K562 (cell line): ENCODE data around the gene TMEM86A. TPM values are rescaled to one million over a fixed set of nuclear protein-coding genes. Genes with fewer than 3 reads are reported as not detected.

Source experiments
- ATF3 ChIP-seq, 2 experiments: fragments of 450-650 bp in 1 of 2; sonication (generic) in 1 of 2; formaldehyde crosslinking in 1 of 2; IDR thresholded peaks in 1 of 2; conservative IDR thresholded peaks in 1 of 2; 2 replicates each; pipeline versions ENCODE4 v1.6.1 to v1.8.1; 2016 to 2023; ENCODE audit warnings: mild to moderate bottlenecking in 2 of 2, moderate library complexity in 2 of 2, inconsistent platforms in 1 of 2, missing genetic modification reagents in 1 of 2
- BCOR ChIP-seq: fragments of 450-650 bp; IDR thresholded peaks from 2 replicates; pipeline ENCODE4 v1.6.1; 2016
- CBX2 ChIP-seq: fragments of 200-600 bp; sonication (generic); IDR thresholded peaks from one replicate; pipeline ENCODE4 v1.6.1; 2012; ENCODE audit warnings: mild to moderate bottlenecking, low read length, inconsistent platforms; ENCODE audit not compliant: insufficient read depth, poor library complexity, severe bottlenecking
- CEBPG ChIP-seq, 3 experiments: fragments of 200-800 bp in 1 of 3; sonication (Bioruptor generic) in 1 of 3; sonication (generic) in 1 of 3; formaldehyde crosslinking in 1 of 3; IDR thresholded peaks in 2 of 3; conservative IDR thresholded peaks in 1 of 3; 2 replicates each; pipeline versions ENCODE4 v1.6.1 to v1.8.0; 2016 to 2022; ENCODE audit warnings: missing compliant biosample characterization in 2 of 3, missing genetic modification characterization in 2 of 3, mild to moderate bottlenecking in 1 of 3, missing genetic modification reagents in 1 of 3
- CTBP1 ChIP-seq: fragments of 450-650 bp; IDR thresholded peaks from 2 replicates; pipeline ENCODE4 v1.6.1; 2016; ENCODE audit warnings: borderline replicate concordance
- MECOM ChIP-seq: fragments of 250-450 bp; sonication (Bioruptor Pico); IDR thresholded peaks from 2 replicates; pipeline ENCODE4 v1.8.0; 2022; ENCODE audit warnings: inconsistent platforms
- MTA3 ChIP-seq: fragments of 450-650 bp; formaldehyde crosslinking; IDR thresholded peaks from 2 replicates; pipeline ENCODE4 v1.6.1; 2017; ENCODE audit warnings: mild to moderate bottlenecking, borderline replicate concordance
- NR2C1 ChIP-seq, 2 experiments: fragments of 450-650 bp; IDR thresholded peaks; 2 replicates each; pipeline ENCODE4 v1.6.1; 2017; ENCODE audit warnings: mild to moderate bottlenecking in 2 of 2, antibody characterized with exemption in 1 of 2, inconsistent platforms in 1 of 2, missing compliant biosample characterization in 1 of 2, missing genetic modification characterization in 1 of 2
- NR2C2 ChIP-seq, 2 experiments: fragments of 200-800 bp in 1 of 2; sonication (Bioruptor generic) in 1 of 2; sonication (generic) in 1 of 2; formaldehyde crosslinking in 1 of 2; IDR thresholded peaks; 2 replicates each; pipeline versions ENCODE4 v1.6.1 to v1.8.0; 2016 to 2022; ENCODE audit warnings: mild to moderate bottlenecking in 1 of 2, missing compliant biosample characterization in 1 of 2, missing genetic modification characterization in 1 of 2, missing genetic modification reagents in 1 of 2
- NR3C1 ChIP-seq: sonication (generic); formaldehyde crosslinking; IDR thresholded peaks from 2 replicates; pipeline ENCODE4 v1.8.1; 2022; ENCODE audit warnings: missing genetic modification reagents
- PHF8 ChIP-seq: fragments of 200-600 bp; sonication (generic); IDR thresholded peaks from 2 replicates; pipeline ENCODE4 v1.6.1; 2012; ENCODE audit warnings: mixed run types, mild to moderate bottlenecking, inconsistent platforms, low read length, moderate library complexity, borderline replicate concordance
- RBM14 ChIP-seq: fragments of 200-400 bp; formaldehyde crosslinking; IDR thresholded peaks from 2 replicates; pipeline ENCODE4 v1.6.1; 2018; ENCODE audit warnings: low read depth, mild to moderate bottlenecking, low read length, moderate library complexity, borderline replicate concordance; ENCODE audit not compliant: insufficient read depth
- RHOXF2B ChIP-seq: fragments of 250-450 bp; sonication (Bioruptor Pico); conservative IDR thresholded peaks from 2 replicates; pipeline ENCODE4 v1.5.1; 2021
- TBP ChIP-seq: optimal IDR thresholded peaks from 2 replicates; pipeline ENCODE3; 2011; ENCODE audit warnings: low read depth, low read length, improper control_type of control experiment
- USF2 ChIP-seq: sonication (generic); formaldehyde crosslinking; IDR thresholded peaks from 2 replicates; pipeline ENCODE4 v1.5.0; 2020; ENCODE audit warnings: missing genetic modification reagents
- ZBTB12 ChIP-seq: fragments of 250-450 bp; sonication (Bioruptor Pico); IDR thresholded peaks from 2 replicates; pipeline ENCODE4 v1.4.0; 2020
- ZNF212 ChIP-seq: fragments of 450-650 bp; formaldehyde crosslinking; IDR thresholded peaks from 2 replicates; pipeline ENCODE4 v1.4.0; 2020; ENCODE audit warnings: mild to moderate bottlenecking
- polyA plus RNA-seq, 8 experiments: library from polyadenylated mRNA; depleted of rRNA in 4 of 8; stranded (reverse) in 5 of 8; unstranded in 3 of 8; fragments of >200 nt; fragmentation: Nextera tagmentation in 2 of 8; fragmentation: Illumina TruSeq in 1 of 8; extraction: Ambion mirVana in 2 of 8; extraction: Trizol in 1 of 8; gene quantifications; 2 replicates each; pipeline versions ENCODE4 v1.2.1 to v1.2.3, GENCODE V29; 2011 to 2014; ENCODE audit warnings: inconsistent platforms in 1 of 8, missing spikeins in 1 of 8
- total RNA-seq, 7 experiments: library from RNA; depleted of rRNA in 6 of 7; stranded (reverse); fragments of >200 nt in 6 of 7; fragmentation: Illumina TruSeq in 2 of 7; extraction: Trizol in 2 of 7; gene quantifications; 2 replicates each; pipeline versions ENCODE4 v1.2.1 to v1.2.3, GENCODE V29; 2011 to 2021; ENCODE audit warnings: low replicate concordance in 1 of 7
- TF ChIP-seq, protein P1 (sequence below): conservative IDR thresholded peaks from 2 replicates; pipeline ENCODE4 v1.6.1; 2011; ENCODE audit warnings: low read depth, mild to moderate bottlenecking, low read length; ENCODE audit not compliant: control insufficient read depth
- TF ChIP-seq, protein P2 (sequence below): fragments of 450-650 bp; formaldehyde crosslinking; IDR thresholded peaks from 2 replicates; pipeline ENCODE4 v1.4.0; 2020; ENCODE audit warnings: mild to moderate bottlenecking, moderate library complexity

TMEM86A gene
- total and polyA plus RNA-seq, 9 of the 15 experiments (the other 6 are each of a cell fraction or from before 2014, with no cell fraction given): 0.22 to 1.3 (median 0.40) TPM; not detected in 2

GRCh38 chr11:18698341-18699268 is at the start of gene TMEM86A (continued):
- TF ChIP-seq RBM14 (no peak), MECOM (CRISPR knock-in tag) (no peak), NR3C1 (CRISPR knock-in tag) (0 out of 2 replicates have a peak, but pooled peaks have one; percentile 37), CBX2 (no peak), USF2 (peak; percentile 86), NR2C2 (CRISPR knock-in tag; IDR thresholded peaks at IDR 0.05) (no peak), NR2C2 (tag; IDR thresholded peaks at IDR 0.05) (peak; percentile 94), CEBPG (CRISPR knock-in tag; IDR thresholded peaks at IDR 0.05) (no peak), CEBPG (tag; conservative IDR thresholded peaks at IDR 0.05 in 1 of 2, IDR thresholded peaks at IDR 0.05 in 1 of 2) (no peak), TBP (peak; percentile 21), MTA3 (peak; percentile 29; the same call in 1 of the 2 replicates), RHOXF2B (no peak), ZNF212 (CRISPR knock-in tag) (no peak), PHF8 (peak; percentile 37; the same call in 1 of the 2 replicates), ZBTB12 (CRISPR knock-in tag) (peak; percentile 66), ATF3 (IDR thresholded peaks at IDR 0.05) (peak; percentile 90), ATF3 (CRISPR knock-in tag; conservative IDR thresholded peaks at IDR 0.05) (no peak), NR2C1 (IDR thresholded peaks at IDR 0.05) (peak; percentile 55), NR2C1 (tag; IDR thresholded peaks at IDR 0.05) (peak; percentile 61), BCOR (no peak), CTBP1 (0 out of 2 replicates have a peak, but pooled peaks have one; percentile 16)
- TF ChIP-seq, protein P1, sequence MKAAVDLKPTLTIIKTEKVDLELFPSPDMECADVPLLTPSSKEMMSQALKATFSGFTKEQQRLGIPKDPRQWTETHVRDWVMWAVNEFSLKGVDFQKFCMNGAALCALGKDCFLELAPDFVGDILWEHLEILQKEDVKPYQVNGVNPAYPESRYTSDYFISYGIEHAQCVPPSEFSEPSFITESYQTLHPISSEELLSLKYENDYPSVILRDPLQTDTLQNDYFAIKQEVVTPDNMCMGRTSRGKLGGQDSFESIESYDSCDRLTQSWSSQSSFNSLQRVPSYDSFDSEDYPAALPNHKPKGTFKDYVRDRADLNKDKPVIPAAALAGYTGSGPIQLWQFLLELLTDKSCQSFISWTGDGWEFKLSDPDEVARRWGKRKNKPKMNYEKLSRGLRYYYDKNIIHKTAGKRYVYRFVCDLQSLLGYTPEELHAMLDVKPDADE: no peak; the same call in 1 of the 2 replicates
- TF ChIP-seq, protein P2, sequence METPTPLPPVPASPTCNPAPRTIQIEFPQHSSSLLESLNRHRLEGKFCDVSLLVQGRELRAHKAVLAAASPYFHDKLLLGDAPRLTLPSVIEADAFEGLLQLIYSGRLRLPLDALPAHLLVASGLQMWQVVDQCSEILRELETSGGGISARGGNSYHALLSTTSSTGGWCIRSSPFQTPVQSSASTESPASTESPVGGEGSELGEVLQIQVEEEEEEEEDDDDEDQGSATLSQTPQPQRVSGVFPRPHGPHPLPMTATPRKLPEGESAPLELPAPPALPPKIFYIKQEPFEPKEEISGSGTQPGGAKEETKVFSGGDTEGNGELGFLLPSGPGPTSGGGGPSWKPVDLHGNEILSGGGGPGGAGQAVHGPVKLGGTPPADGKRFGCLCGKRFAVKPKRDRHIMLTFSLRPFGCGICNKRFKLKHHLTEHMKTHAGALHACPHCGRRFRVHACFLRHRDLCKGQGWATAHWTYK: peak; percentile 87; the same call in 1 of the 2 replicates
